ENCODE results near the gene EEIG2. TPM values are rescaled to one million over a fixed set of nuclear protein-coding genes. Genes with fewer than 3 reads are reported as not detected.

Gene EEIG2
- polyA plus RNA-seq, 1 of the 3 experiments (the other 2 are of a cell fraction): 2.9 TPM

- Histone ChIP-seq H3K9me2 (no peaks in the 10 kb centered on the region), H3K27me3 (ENCODE audit: insufficient read depth) (no peaks in the 10 kb centered on the region), H3K4me3 (ENCODE audit: low read depth in 2 of 2, low read length in 1 of 2) (no peak overlapping the region), H3F3A (replicated peaks; ENCODE audit: insufficient read depth) (peaks cover 9% of the 10 kb centered on the region), H2AFZ (ENCODE audit: low read depth) (no peak overlapping the region), H3K4me1 (ENCODE audit: control insufficient read depth in 1 of 2, insufficient read depth in 2 of 2, low read depth in 1 of 2, low read length in 1 of 2) (peaks cover 5 to 9% of the 10 kb centered on the region in 2 experiments; a peak in 3 of 4 replicates), H3K79me2 (ENCODE audit: insufficient read depth) (peaks cover 22% of the 10 kb centered on the region; the same call in 1 of the 2 replicates), H3K4me2 (no peak overlapping the region), H3K9ac (no peak overlapping the region), H3K27ac (ENCODE audit: low read depth in 2 of 2, low read length in 1 of 2) (no peak overlapping the region), H4K20me1 (ENCODE audit: insufficient read depth) (no peaks in the 10 kb centered on the region), H3K9me3 (no peaks in the 10 kb centered on the region), H3K36me3 (replicated peaks in 1 of 2; ENCODE audit: control insufficient read depth in 1 of 2, insufficient read depth in 2 of 2, low read length in 1 of 2) (no peaks in the 10 kb centered on the region)
- no peak for TF ChIP-seq NRF1 (IDR thresholded peaks at IDR 0.05; ENCODE audit: low read depth, low read length)
- TF ChIP-seq FOXJ3 (CRISPR knock-in tag; IDR thresholded peaks at IDR 0.05): no peak
- no peak for TF ChIP-seq GATA2 (CRISPR knock-in tag; IDR thresholded peaks at IDR 0.05)
- no peak for TF ChIP-seq RCOR1 (IDR thresholded peaks at IDR 0.05; ENCODE audit: low read length)
- no peak for TF ChIP-seq TEAD4 (IDR thresholded peaks at IDR 0.05; ENCODE audit: borderline replicate concordance, insufficient read depth)
- TF ChIP-seq RAD21 (IDR thresholded peaks at IDR 0.05; ENCODE audit: low read length): no peak
- TF ChIP-seq NFIC (IDR thresholded peaks at IDR 0.05; ENCODE audit: borderline replicate concordance): no peak
- TF ChIP-seq TCF12 (IDR thresholded peaks at IDR 0.05): no peak
- TF ChIP-seq, protein P1, sequence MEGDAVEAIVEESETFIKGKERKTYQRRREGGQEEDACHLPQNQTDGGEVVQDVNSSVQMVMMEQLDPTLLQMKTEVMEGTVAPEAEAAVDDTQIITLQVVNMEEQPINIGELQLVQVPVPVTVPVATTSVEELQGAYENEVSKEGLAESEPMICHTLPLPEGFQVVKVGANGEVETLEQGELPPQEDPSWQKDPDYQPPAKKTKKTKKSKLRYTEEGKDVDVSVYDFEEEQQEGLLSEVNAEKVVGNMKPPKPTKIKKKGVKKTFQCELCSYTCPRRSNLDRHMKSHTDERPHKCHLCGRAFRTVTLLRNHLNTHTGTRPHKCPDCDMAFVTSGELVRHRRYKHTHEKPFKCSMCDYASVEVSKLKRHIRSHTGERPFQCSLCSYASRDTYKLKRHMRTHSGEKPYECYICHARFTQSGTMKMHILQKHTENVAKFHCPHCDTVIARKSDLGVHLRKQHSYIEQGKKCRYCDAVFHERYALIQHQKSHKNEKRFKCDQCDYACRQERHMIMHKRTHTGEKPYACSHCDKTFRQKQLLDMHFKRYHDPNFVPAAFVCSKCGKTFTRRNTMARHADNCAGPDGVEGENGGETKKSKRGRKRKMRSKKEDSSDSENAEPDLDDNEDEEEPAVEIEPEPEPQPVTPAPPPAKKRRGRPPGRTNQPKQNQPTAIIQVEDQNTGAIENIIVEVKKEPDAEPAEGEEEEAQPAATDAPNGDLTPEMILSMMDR (IDR thresholded peaks at IDR 0.05): no peak
- TF ChIP-seq JUND (IDR thresholded peaks at IDR 0.05): no peak
- CTCF ChIA-PET: interaction anchor here (1.9 kb wide), 1 partner anchor 69 kb away, joined by 4 read pairs; no protein-coding TSS in a partner anchor
- no peak for DNase-seq
- POLR2A ChIA-PET: no interaction called here
Measured at GRCh38 chr1:108574008-108574407, 14.1 kb downstream of the EEIG2 start.

DNA sequence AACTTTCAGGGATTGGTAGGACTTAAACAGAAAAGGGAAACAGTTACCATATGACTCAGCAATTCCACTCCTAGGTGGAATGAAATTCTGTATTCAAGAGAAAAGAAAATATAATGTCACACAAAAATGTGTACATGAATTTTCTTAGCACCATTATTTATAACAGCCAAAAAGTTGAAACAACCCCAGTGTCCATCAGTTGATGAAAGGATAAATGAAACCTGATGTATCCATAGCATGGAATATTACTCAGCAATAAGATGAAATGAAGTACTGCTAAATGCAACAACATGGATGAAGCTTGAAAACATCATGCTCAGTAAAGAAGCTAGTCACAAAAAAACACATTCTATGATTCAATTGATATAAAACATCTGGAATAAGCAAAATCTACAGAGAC, 15.5 kb downstream of the EEIG2 start:
- Histone ChIP-seq H3K9me2 (no peaks in the 10 kb centered on the region), H3K27ac (ENCODE audit: low read depth in 2 of 2, low read length in 1 of 2) (peak overlapping the region; percentile 67 to 70), H3F3A (replicated peaks; ENCODE audit: insufficient read depth) (peaks cover 9% of the 10 kb centered on the region), H3K4me1 (ENCODE audit: control insufficient read depth in 1 of 2, insufficient read depth in 2 of 2, low read depth in 1 of 2, low read length in 1 of 2) (peaks cover 5 to 9% of the 10 kb centered on the region in 2 experiments; a peak in 3 of 4 replicates), H4K20me1 (ENCODE audit: insufficient read depth) (no peaks in the 10 kb centered on the region), H3K9ac (no peak overlapping the region), H3K27me3 (ENCODE audit: insufficient read depth) (no peaks in the 10 kb centered on the region), H3K79me2 (ENCODE audit: insufficient read depth) (peaks cover 18% of the 10 kb centered on the region; the same call in 1 of the 2 replicates), H3K9me3 (no peaks in the 10 kb centered on the region), H2AFZ (ENCODE audit: low read depth) (peak overlapping the region; percentile 20; the same call in 1 of the 2 replicates), H3K36me3 (replicated peaks in 1 of 2; ENCODE audit: control insufficient read depth in 1 of 2, insufficient read depth in 2 of 2, low read length in 1 of 2) (no peaks in the 10 kb centered on the region), H3K4me2 (no peak overlapping the region), H3K4me3 (ENCODE audit: low read depth in 2 of 2, low read length in 1 of 2) (no peak overlapping the region)
- TF ChIP-seq RXRA (IDR thresholded peaks at IDR 0.05; ENCODE audit: borderline replicate concordance, low read depth) (no peak), FOSL2 (IDR thresholded peaks at IDR 0.05; ENCODE audit: borderline replicate concordance, low read depth) (peak; percentile 4; the same call in 1 of the 2 replicates), MXI1 (IDR thresholded peaks at IDR 0.05; ENCODE audit: low read depth, low read length) (no peak)
- CTCF ChIA-PET: interaction anchor here (1.7 to 1.9 kb wide), 2 partner anchors 15 to 68 kb away, joined by 4 to 10 read pairs; partner anchors contain the start of gene EEIG2
- POLR2A ChIA-PET: no interaction called here
- DNase-seq: no peak

Data from SK-N-SH (cell line).